Panc1 (cell line): ENCODE results near the gene NEUROD1. TPM values are rescaled to one million over a fixed set of nuclear protein-coding genes. Genes with fewer than 3 reads are reported as not detected.

ENCODE experiments used
- ATAC-seq: fragments of 200-7000 bp; cut with Tn5 transposase; 2 replicates; pipeline ENCODE4 v1.9.1; 2020; ENCODE audit warnings: mild to moderate bottlenecking, moderate library complexity
- BruUV-seq: library from RNA; stranded (reverse); fragments of 400-500 nt; replicated peaks from 2 replicates; lab custom pipeline; 2021; lab: Mats Ljungman, UMichigan
- CTCF ChIA-PET: fragments of 300-600 bp; sonication (Branson Sonifier 250); formaldehyde crosslinking; loops from one replicate; lab custom pipeline; 2022; ENCODE audit warnings: antibody characterized with exemption; lab: Charles Lee
- POLR2A ChIA-PET: fragments of 300-600 bp; sonication (Branson Sonifier 250); formaldehyde crosslinking; loops from one replicate; lab custom pipeline; 2022; ENCODE audit warnings: antibody characterized with exemption; lab: Charles Lee
- DNase-seq: peaks from one replicate; pipeline ENCODE4 v3.0.0-alpha.2; 2010; ENCODE audit warnings: low read depth, low spot score
- H3K27ac ChIP-seq: 2 replicates; pipeline ENCODE4 v1.5.1; 2011; ENCODE audit warnings: mild to moderate bottlenecking, low read length, inconsistent platforms
- H3K27me3 ChIP-seq: fragments of 200-500 bp; sonication (Bioruptor generic); 2 replicates; pipeline ENCODE4 v1.6.0; 2014; ENCODE audit warnings: low read length, inconsistent platforms; ENCODE audit not compliant: control insufficient read depth, insufficient read depth
- H3K36me3 ChIP-seq: fragments of 200-500 bp; sonication (Bioruptor generic); 2 replicates; pipeline ENCODE4 v1.5.1; 2014; ENCODE audit warnings: inconsistent platforms, mild to moderate bottlenecking, low read length, moderate library complexity; ENCODE audit not compliant: control insufficient read depth, insufficient read depth
- H3K4me1 ChIP-seq: 2 replicates; pipeline ENCODE4 v1.5.1; 2011; ENCODE audit warnings: inconsistent platforms, mild to moderate bottlenecking, low read length, moderate library complexity; ENCODE audit not compliant: control insufficient read depth, insufficient read depth
- H3K4me3 ChIP-seq, 2 experiments: 2 replicates each; pipeline ENCODE4 v1.5.1; 2011 to 2012; ENCODE audit warnings: low read depth in 2 of 2, low read length in 2 of 2, mild to moderate bottlenecking in 2 of 2, inconsistent platforms in 1 of 2, moderate library complexity in 1 of 2
- H3K9me3 ChIP-seq: fragments of 200-500 bp; sonication (Bioruptor generic); 2 replicates; pipeline ENCODE4 v1.5.1; 2014; ENCODE audit warnings: low read depth, mild to moderate bottlenecking, inconsistent platforms, low read length, moderate library complexity; ENCODE audit not compliant: control insufficient read depth, insufficient read depth
- POLR2AphosphoS5 ChIP-seq: IDR thresholded peaks from 2 replicates; pipeline ENCODE4 v1.6.1; 2012; ENCODE audit warnings: mild to moderate bottlenecking, low read depth, low read length, moderate library complexity
- SIN3A ChIP-seq: IDR thresholded peaks from 2 replicates; pipeline ENCODE4 v1.6.1; 2012; ENCODE audit warnings: low read depth, mild to moderate bottlenecking, low read length, moderate library complexity, borderline replicate concordance; ENCODE audit not compliant: insufficient read depth
- TCF7L2 ChIP-seq: IDR thresholded peaks from 2 replicates; pipeline ENCODE4 v1.6.1; 2011; ENCODE audit warnings: mild to moderate bottlenecking, low read depth, low read length, inconsistent platforms
- in situ Hi-C: cut with HindIII; loops from 2 replicates; pipeline ENCODE4 v1.10.0; 2016; ENCODE audit warnings: low sequenced_read_pairs, low pct_unique_long_range_greater_than_20kb
- intact Hi-C: fragments of 100-400 bp; cut with micrococcal nuclease; formaldehyde crosslinking; loops from one replicate; pipeline ENCODE4 v1.10.0; 2022; ENCODE audit not compliant: unreplicated experiment
- total RNA-seq: library from RNA; stranded (reverse); gene quantifications from one replicate; pipeline ENCODE4 v1.2.1, GENCODE V29; 2021; ENCODE audit not compliant: unreplicated experiment
- TF ChIP-seq, protein P1 (sequence below), 2 experiments: IDR thresholded peaks; 2 replicates each; pipeline ENCODE4 v1.6.1; 2011 to 2012; ENCODE audit warnings: low read depth in 2 of 2, control low read depth in 1 of 2, low read length in 1 of 2, mild to moderate bottlenecking in 1 of 2, moderate library complexity in 1 of 2; ENCODE audit not compliant: insufficient read depth in 1 of 2
- TF ChIP-seq, protein P2 (sequence below): fragments of 450-650 bp; IDR thresholded peaks from 2 replicates; pipeline ENCODE4 v1.5.1; 2017; ENCODE audit warnings: mild to moderate bottlenecking

Gene NEUROD1
- total RNA-seq, 1 experiment from 2014 or later = not detected

DNA sequence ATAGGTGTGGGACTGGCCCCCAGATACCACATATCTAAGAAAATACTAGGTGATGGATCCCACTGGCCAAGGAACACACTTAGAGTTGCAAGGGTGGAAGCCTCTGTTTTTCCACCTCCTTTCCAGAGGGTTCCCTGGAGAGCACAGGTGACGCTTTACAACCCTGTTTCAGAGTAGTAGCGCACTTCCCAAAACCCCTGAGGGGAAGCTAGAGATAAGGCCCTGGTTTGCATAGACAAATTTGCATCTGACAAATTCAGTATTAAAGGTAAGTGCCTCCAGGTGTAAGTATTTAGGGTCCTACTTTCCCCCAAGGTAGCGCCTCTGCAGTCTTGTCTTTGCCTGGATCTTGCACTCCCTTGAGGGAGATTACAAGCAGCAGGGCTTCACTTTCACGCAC lies 22.9 kb downstream of the NEUROD1 start:
- Histone ChIP-seq H3K4me1 (no peaks in the 10 kb centered on the region; the same call in 1 of the 2 replicates), H3K27ac (no peak overlapping the region), H3K36me3 (no peaks in the 10 kb centered on the region), H3K27me3 (0 out of 2 replicates have a peak, but pooled peaks cover 2% of the 10 kb centered on the region), H3K9me3 (no peaks in the 10 kb centered on the region), H3K4me3 (peak overlapping the region; percentile 56 to 62)
- ChIA-PET CTCF (no interaction called here), POLR2A (interaction anchor here (0.7 kb wide), 1 partner anchor 1293 kb away, joined by 3 read pairs; no protein-coding TSS in a partner anchor)
- TF ChIP-seq SIN3A (no peak), POLR2AphosphoS5 (no peak), TCF7L2 (no peak)
- TF ChIP-seq, protein P1, sequence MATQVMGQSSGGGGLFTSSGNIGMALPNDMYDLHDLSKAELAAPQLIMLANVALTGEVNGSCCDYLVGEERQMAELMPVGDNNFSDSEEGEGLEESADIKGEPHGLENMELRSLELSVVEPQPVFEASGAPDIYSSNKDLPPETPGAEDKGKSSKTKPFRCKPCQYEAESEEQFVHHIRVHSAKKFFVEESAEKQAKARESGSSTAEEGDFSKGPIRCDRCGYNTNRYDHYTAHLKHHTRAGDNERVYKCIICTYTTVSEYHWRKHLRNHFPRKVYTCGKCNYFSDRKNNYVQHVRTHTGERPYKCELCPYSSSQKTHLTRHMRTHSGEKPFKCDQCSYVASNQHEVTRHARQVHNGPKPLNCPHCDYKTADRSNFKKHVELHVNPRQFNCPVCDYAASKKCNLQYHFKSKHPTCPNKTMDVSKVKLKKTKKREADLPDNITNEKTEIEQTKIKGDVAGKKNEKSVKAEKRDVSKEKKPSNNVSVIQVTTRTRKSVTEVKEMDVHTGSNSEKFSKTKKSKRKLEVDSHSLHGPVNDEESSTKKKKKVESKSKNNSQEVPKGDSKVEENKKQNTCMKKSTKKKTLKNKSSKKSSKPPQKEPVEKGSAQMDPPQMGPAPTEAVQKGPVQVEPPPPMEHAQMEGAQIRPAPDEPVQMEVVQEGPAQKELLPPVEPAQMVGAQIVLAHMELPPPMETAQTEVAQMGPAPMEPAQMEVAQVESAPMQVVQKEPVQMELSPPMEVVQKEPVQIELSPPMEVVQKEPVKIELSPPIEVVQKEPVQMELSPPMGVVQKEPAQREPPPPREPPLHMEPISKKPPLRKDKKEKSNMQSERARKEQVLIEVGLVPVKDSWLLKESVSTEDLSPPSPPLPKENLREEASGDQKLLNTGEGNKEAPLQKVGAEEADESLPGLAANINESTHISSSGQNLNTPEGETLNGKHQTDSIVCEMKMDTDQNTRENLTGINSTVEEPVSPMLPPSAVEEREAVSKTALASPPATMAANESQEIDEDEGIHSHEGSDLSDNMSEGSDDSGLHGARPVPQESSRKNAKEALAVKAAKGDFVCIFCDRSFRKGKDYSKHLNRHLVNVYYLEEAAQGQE (IDR thresholded peaks at IDR 0.05; ENCODE audit: insufficient read depth in 1 of 2, low read depth in 2 of 2, low read length in 1 of 2) = no peak
- TF ChIP-seq, protein P2, sequence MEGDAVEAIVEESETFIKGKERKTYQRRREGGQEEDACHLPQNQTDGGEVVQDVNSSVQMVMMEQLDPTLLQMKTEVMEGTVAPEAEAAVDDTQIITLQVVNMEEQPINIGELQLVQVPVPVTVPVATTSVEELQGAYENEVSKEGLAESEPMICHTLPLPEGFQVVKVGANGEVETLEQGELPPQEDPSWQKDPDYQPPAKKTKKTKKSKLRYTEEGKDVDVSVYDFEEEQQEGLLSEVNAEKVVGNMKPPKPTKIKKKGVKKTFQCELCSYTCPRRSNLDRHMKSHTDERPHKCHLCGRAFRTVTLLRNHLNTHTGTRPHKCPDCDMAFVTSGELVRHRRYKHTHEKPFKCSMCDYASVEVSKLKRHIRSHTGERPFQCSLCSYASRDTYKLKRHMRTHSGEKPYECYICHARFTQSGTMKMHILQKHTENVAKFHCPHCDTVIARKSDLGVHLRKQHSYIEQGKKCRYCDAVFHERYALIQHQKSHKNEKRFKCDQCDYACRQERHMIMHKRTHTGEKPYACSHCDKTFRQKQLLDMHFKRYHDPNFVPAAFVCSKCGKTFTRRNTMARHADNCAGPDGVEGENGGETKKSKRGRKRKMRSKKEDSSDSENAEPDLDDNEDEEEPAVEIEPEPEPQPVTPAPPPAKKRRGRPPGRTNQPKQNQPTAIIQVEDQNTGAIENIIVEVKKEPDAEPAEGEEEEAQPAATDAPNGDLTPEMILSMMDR = no peak
- no peak for ATAC-seq
- no peak for DNase-seq
- no TSS peak for BruUV-seq
- intact Hi-C loops (no loop called here), in situ Hi-C loops (no loop called here)

DNA sequence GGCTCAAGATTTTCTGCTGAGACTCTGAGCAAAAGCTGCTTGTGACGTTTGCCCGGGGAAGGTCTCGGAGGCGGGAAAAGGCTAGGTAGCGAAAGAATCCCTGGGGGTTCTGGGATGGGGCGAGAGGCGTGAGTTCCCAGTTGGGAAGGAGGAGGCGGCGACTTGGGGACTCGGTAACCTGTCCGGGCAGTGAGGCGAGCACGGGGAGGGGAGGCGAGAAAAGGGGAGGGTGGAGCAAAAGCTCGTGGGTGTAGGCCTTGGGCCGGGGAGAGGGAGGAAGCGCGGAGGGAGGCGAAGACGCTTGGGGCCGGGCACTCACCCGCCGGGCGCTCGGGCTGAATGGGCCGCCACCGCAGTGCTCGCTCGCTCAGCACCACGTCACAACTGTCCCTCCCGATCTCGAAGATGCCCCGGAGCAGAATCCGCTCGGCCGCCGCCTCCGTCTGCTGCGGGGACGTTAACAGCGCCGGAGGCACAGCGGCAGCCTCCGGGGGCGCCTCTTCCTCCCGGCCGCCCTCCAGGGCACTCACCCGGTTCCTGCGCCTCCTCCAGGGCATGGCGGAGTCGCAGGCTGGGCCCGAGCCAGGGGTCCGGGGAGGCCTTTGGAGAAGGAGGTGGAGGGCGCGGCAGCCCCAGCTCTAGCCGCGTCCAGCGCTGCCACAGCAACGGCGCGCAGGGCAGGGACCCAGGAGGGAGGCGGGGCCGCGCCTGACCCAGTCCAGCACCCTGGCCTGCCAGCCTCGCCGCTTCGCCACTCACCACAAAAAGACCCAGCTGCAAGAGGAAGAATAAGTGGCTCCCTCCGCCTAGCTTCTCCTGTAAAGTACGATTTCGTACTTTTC lies 23.6 kb downstream of the NEUROD1 start, which contains the start of gene CERKL:
Gene CERKL, minus strand, starts transcription at position 656 of the 842 bp plus-strand sequence. Its CDS starts 99 bp downstream, at position 557.
- peak within 1 kb of the TSS; percentile 56 to 62 for H3K4me3 ChIP-seq
- H3K27me3 ChIP-seq = 0 out of 2 replicates have a peak, but pooled peaks cover 2% of the 10 kb centered on the region
- no TSS peak for BruUV-seq
- intact Hi-C loops = no loop called here
- H3K36me3 ChIP-seq = no peaks in the 10 kb centered on the region
- ChIA-PET POLR2A (interaction anchor here (0.7 kb wide), 1 partner anchor 1292 kb away, joined by 3 read pairs; no protein-coding TSS in a partner anchor), CTCF (interaction anchor here (0.7 kb wide), 1 partner anchor 155 kb away, joined by 4 read pairs; no protein-coding TSS in a partner anchor)
- H3K9me3 ChIP-seq = no peaks in the 10 kb centered on the region
- H3K27ac ChIP-seq = peak within 1 kb of the TSS; percentile 64; the same call in 1 of the 2 replicates
- H3K4me1 ChIP-seq = no peaks in the 10 kb centered on the region; the same call in 1 of the 2 replicates
- DNase-seq = no peak
- peak; percentile 95 for ATAC-seq
- TF ChIP-seq, protein P2 = 0 out of 2 replicates have a peak, but pooled peaks have one; percentile 8
- TF ChIP-seq TCF7L2 = no peak
- in situ Hi-C loops = no loop called here
